Progenitor cell of endocrine pancreas (in vitro differentiated cells): ENCODE results near the gene KNDC1. TPM values are rescaled to one million over a fixed set of nuclear protein-coding genes. Genes with fewer than 3 reads are reported as not detected.

ENCODE experiments used
- DNase-seq: peaks from one replicate; pipeline ENCODE4 v3.0.0; 2021; ENCODE audit warnings: low spot score; ENCODE audit not compliant: unreplicated experiment
- H3K27ac Mint-ChIP-seq: 2 replicates; pipeline ENCODE4 v1.8.0; 2021; ENCODE audit warnings: mild to moderate bottlenecking, moderate library complexity, mixed read lengths
- H3K27me3 Mint-ChIP-seq: 2 replicates; pipeline ENCODE4 v1.8.0; 2021; ENCODE audit warnings: mixed read lengths
- H3K36me3 Mint-ChIP-seq: 2 replicates; pipeline ENCODE4 v1.8.0; 2022; ENCODE audit warnings: mixed read lengths; ENCODE audit not compliant: insufficient read depth
- H3K4me1 Mint-ChIP-seq: 2 replicates; pipeline ENCODE4 v1.8.0; 2021; ENCODE audit warnings: low read depth, mixed read lengths
- H3K4me3 Mint-ChIP-seq: 2 replicates; pipeline ENCODE4 v1.8.0; 2021; ENCODE audit warnings: low read depth, mild to moderate bottlenecking, moderate library complexity, mixed read lengths
- H3K9me3 Mint-ChIP-seq: 2 replicates; pipeline ENCODE4 v1.8.0; 2021; ENCODE audit warnings: low read depth, mixed read lengths
- total RNA-seq: library from RNA; stranded (reverse); gene quantifications from 2 replicates; pipeline ENCODE4 v1.2.1, GENCODE V29; 2021
- TF ChIP-seq, protein P1 (sequence below): fragments of 200-600 bp; sonication (generic); IDR thresholded peaks from one replicate; pipeline ENCODE4 v1.5.0; 2021; ENCODE audit warnings: antibody characterized with exemption, mild to moderate bottlenecking; ENCODE audit not compliant: unreplicated experiment

The KNDC1 gene
- total RNA-seq, 1 donor from 2014 or later, result 14.2 TPM

DNA sequence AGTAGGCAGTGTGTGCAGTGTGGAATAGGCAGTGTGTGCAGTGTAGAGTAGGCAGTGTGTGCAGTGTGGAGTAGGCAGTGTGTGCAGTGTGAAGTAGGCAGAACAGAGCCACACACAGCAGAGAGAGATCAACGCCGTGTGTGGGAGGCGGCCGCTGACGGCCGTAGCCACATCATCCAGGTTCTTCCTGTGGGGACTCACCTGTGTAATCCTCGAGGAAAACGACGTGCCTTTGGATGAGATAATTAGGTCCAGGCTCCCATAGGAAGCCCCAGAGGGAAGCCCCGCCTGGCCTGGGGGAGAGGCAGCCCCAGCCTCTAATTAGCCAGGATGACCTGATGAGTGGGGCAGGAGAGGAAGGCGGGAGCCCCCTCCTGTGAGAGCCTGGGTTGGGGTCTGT is 25.4 kb downstream of the KNDC1 start:
- H3K27ac Mint-ChIP-seq, result no peak overlapping the region
- no peaks in the 10 kb centered on the region for H3K4me1 Mint-ChIP-seq
- H3K4me3 Mint-ChIP-seq, result no peak overlapping the region
- TF ChIP-seq, protein P1, sequence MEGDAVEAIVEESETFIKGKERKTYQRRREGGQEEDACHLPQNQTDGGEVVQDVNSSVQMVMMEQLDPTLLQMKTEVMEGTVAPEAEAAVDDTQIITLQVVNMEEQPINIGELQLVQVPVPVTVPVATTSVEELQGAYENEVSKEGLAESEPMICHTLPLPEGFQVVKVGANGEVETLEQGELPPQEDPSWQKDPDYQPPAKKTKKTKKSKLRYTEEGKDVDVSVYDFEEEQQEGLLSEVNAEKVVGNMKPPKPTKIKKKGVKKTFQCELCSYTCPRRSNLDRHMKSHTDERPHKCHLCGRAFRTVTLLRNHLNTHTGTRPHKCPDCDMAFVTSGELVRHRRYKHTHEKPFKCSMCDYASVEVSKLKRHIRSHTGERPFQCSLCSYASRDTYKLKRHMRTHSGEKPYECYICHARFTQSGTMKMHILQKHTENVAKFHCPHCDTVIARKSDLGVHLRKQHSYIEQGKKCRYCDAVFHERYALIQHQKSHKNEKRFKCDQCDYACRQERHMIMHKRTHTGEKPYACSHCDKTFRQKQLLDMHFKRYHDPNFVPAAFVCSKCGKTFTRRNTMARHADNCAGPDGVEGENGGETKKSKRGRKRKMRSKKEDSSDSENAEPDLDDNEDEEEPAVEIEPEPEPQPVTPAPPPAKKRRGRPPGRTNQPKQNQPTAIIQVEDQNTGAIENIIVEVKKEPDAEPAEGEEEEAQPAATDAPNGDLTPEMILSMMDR, result no peak
- no peaks in the 10 kb centered on the region for H3K27me3 Mint-ChIP-seq
- H3K36me3 Mint-ChIP-seq, result peaks cover 4% of the 10 kb centered on the region
- H3K9me3 Mint-ChIP-seq, result no peaks in the 10 kb centered on the region
- no peak for DNase-seq

DNA sequence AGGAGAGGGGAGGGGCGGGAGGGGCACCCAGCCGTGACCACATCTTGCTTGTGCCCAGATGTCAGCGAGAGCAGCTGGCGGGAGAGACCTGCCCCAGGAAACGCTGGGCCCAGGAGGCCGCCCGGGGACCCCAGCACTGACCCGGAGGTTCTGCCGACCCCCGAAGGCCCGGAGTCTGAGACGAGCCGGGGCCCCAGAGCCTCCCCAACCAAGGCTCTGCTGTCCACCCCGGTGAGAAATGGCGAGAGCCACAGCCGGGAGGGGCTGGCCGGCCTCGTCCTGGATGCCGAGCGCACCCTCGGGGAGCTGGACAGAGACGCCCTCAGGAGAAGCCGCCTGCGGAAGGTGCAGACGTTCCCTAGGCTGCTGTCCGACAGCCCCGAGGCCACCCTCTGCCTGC is 25.9 kb downstream of the KNDC1 start:
- Mint-ChIP-seq H3K27me3 (no peaks in the 10 kb centered on the region), H3K4me1 (no peaks in the 10 kb centered on the region)

DNA sequence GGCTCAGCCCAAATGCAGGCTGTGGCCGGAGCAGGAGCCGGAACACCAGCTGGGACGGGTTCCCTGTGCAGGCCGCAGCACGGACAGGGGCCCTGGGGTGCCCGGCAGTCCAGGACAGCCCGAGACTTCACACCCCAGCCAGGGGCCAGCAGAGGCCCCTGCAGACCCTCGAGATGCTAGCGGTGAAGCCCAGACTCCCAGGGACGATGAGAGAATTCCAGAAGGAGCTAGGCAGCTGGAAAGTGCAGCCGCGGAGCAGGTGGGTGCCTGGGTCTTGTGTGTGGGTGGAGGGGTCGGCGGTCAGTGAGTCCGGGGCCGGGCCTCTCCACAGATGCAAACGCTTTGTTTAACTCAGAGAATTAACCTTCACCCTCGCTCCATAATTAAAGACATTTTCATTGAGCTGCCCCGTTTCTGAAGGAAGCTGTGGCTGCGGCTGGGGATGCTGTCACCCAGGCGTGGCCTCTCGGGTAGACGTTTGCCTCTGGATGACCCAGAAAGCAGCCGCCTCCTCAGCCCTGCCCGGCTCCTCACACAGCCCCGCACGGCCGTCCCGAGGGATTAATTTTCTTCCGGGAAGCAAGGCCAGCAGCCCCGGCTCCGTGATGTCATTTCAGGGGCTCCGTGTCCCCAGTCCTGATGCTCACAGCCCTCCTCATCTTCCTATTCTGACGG is 26.5 kb downstream of the KNDC1 start:
- TF ChIP-seq, protein P1, result no peak
- Mint-ChIP-seq H3K4me1 (no peaks in the 10 kb centered on the region), H3K36me3 (peaks cover 4% of the 10 kb centered on the region), H3K27ac (no peak overlapping the region), H3K9me3 (no peaks in the 10 kb centered on the region), H3K27me3 (no peaks in the 10 kb centered on the region), H3K4me3 (no peak overlapping the region)
- no peak for DNase-seq

More for the DNA sequence above, 25.9 kb downstream of the KNDC1 start:
- DNase-seq, result no peak
- TF ChIP-seq, protein P1, result no peak
- Mint-ChIP-seq H3K27ac (no peak overlapping the region), H3K36me3 (peaks cover 4% of the 10 kb centered on the region), H3K9me3 (no peaks in the 10 kb centered on the region), H3K4me3 (no peak overlapping the region)

DNA sequence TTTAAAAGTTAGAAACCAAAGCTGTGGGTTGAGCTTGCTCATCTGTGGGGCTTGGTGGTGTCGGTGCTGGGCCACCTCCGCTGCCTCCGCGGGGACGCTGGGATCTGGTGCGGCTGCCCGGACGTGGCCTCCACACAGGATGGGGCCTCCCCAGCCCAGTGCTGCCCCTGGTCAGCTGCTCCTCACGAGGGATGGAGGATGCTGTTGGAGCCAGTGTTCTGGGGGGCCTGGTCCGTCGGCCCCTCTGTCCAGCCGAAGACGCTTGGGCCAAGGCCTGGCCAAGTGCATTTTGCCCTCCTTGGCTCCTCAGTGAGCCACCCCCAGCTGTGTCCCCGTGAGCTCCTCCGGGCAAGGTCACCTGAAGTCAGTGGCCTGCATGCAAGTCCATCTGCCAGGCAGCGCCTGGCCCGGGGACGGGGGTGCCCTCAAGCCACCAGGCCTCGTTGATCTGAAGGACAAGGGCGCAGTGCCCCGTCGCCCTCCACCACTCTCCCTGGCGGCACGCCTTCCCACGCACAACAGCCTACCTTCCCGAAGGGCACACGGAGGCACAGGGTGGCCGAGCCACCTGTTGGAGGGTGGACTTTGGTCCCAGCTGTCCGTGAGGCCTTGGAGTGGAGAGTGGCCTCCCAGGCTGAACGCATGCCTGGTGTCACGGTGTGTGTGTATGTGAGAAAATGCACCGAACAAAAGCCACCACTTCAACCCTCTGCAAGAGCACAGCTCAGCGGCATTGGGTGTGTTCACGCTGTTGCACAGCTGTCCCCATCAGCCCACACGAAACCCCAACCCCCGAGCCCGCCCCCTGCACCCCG is 27.3 kb downstream of the KNDC1 start:
- no peak for DNase-seq
- Mint-ChIP-seq H3K36me3 (peaks cover 6% of the 10 kb centered on the region), H3K27me3 (peaks cover 4% of the 10 kb centered on the region), H3K9me3 (peaks cover 5% of the 10 kb centered on the region), H3K4me3 (no peak overlapping the region), H3K27ac (no peak overlapping the region), H3K4me1 (no peaks in the 10 kb centered on the region)
- TF ChIP-seq, protein P1, result no peak

DNA sequence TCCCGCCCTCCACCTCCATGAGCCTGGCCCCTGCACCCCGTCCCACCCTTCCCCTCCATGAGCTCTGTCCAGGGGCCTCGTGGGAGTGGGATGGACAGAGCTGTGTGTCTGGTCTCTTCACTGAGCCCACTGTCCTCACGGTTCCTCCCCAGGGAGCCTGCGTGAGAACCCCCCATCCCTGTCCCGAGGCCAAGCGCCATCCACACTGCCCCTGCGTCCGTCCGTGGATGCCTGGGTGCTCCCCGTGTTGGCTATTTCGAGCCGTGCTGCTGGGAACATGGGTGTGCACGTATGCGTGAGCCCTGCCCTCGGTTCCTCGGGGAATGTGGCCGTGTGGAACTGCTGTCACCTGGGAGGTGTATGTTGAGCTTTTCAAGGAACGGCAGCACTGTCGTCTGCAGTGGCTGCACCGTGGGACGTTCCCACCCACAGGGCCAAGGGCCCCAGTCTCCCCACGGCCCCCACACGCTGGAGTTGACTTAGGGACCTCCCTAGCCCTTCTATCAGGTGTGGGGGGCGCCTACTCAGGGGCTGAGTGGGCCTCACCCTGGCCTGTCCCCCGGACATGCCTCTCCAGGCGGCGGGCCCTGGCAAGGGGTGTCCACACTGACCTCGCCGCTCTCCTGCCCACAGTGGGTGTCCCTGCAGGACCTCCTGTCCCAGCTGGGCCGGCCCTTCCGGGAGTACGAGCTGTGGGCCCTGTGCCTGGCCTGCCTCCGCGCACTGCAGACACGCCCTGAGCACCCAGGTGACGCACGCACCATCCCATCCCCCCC is 28.1 kb downstream of the KNDC1 start:
- TF ChIP-seq, protein P1, result no peak
- Mint-ChIP-seq H3K36me3 (peaks cover 6% of the 10 kb centered on the region), H3K4me3 (no peak overlapping the region), H3K4me1 (no peaks in the 10 kb centered on the region), H3K9me3 (peaks cover 10% of the 10 kb centered on the region), H3K27me3 (peaks cover 5% of the 10 kb centered on the region), H3K27ac (no peak overlapping the region)
- DNase-seq, result no peak
